Measurements from ENCODE around the gene MCTP2.
"Not testable (repeated sequence)": the region's sequence is repeated elsewhere in the genome, so short reads cannot be mapped to it uniquely, and the experiment has no call there.

The MCTP2 gene

GRCh38 chr15:94235041-94235440 is 3.7 kb downstream of the MCTP2 start:
- DNase-seq (ENCODE audit: low read depth): no peak

GRCh38 chr15:94235646-94236045 is 4.3 kb downstream of the MCTP2 start:
- no peak for DNase-seq (ENCODE audit: low read depth)

GRCh38 chr15:94236608-94237007 is 5.2 kb downstream of the MCTP2 start:
- DNase-seq (ENCODE audit: low read depth): no peak

DNA sequence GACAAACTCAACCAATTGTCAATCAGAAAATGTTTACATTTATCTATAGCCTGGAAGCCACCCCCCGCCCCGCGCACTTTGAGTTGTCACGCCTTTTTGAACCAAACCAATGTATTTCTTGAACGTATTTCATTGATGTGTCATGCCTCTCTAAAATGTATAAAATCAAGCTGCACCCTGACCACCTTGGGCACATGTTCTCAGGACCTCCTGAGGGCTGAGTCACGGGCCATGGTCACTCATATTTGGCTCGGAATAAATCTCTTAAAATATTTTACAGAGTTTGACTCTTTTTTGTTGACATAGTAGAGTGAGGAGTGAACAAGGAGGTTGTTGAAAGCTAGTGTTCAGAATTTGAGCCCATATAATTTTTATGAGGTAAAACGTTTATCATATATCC is 6.5 kb downstream of the MCTP2 start:
- DNase-seq (ENCODE audit: low read depth): no peak

- no peak for DNase-seq (ENCODE audit: low read depth)
These were observed 7.3 kb downstream of the MCTP2 start for GRCh38 chr15:94238539-94239118.

GRCh38 chr15:94239474-94239873 is 8.1 kb downstream of the MCTP2 start:
- no peak for DNase-seq (ENCODE audit: low read depth)

- DNase-seq (ENCODE audit: low read depth): no peak
These were observed 9.1 kb downstream of the MCTP2 start for GRCh38 chr15:94240480-94240879.

DNA sequence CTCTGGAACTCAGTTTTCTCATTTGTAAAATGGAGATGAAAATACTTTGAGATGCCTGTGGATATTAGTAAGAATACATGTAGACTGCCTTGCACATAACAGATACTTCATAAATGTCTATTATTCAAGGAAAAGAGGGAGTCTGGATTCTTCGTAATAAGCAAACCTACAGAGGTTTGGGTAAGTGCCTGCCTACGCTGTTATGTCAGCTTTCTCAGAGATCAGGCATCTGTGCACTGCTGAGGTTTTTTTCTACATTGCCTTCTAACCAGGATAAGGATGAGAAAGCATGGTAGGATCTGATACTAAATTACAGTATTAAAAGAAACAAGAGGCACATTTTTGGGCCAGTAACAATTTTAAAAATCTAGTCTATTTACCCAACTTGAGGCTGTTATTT is 10.9 kb downstream of the MCTP2 start:
- DNase-seq (ENCODE audit: low read depth): no peak

DNA sequence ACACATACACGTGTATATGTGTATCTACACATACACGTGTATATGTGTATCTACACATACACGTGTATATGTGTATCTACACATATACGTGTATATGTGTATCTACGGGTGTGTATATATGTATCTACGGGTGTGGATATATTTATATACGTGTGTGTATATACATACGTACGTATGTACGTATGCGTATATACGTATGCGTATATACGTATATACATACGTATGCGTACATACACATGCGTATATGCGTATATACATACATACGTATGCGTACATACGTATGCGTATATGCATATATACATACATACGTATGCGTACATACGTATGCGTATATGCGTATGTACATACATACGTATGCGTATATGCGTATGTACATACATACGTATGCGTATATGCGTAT is 11.6 kb downstream of the MCTP2 start:
- DNase-seq (ENCODE audit: low read depth): not testable (repeated sequence)

DNA sequence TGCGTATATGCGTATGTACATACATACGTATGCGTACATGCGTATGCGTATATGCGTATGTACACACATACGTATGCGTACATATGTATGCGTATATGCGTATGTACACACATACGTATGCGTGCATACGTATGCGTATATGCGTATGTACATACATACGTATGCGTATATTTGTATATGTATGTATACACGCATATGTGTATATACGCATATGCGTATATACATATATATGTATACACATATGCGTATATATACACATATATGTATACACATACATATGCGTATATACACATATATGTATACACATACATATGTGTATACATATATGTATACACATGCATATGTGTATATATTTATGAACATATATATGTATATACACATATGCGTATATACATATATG is 12.1 kb downstream of the MCTP2 start:
- DNase-seq (ENCODE audit: low read depth): no peak

DNA sequence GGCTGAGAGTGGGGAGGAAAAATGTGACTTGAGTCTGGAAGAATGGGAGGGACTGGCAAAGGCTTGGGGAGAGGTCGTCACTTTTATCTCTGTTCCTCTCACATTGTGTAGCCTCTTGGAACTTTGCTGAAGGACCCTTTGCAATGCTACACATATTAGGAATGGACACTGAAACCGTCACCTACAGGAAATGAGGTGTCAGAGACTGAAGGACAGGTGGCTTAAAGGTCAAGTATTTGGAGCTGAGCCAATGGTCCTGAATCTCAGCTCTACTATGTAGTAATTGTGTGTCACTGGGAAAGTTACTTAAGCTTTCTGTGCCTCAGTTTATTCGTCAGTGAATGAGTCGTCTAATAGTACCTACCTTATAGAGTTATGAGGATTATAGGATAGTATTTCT is 14.7 kb downstream of the MCTP2 start:
- DNase-seq (ENCODE audit: low read depth): no peak

DNA sequence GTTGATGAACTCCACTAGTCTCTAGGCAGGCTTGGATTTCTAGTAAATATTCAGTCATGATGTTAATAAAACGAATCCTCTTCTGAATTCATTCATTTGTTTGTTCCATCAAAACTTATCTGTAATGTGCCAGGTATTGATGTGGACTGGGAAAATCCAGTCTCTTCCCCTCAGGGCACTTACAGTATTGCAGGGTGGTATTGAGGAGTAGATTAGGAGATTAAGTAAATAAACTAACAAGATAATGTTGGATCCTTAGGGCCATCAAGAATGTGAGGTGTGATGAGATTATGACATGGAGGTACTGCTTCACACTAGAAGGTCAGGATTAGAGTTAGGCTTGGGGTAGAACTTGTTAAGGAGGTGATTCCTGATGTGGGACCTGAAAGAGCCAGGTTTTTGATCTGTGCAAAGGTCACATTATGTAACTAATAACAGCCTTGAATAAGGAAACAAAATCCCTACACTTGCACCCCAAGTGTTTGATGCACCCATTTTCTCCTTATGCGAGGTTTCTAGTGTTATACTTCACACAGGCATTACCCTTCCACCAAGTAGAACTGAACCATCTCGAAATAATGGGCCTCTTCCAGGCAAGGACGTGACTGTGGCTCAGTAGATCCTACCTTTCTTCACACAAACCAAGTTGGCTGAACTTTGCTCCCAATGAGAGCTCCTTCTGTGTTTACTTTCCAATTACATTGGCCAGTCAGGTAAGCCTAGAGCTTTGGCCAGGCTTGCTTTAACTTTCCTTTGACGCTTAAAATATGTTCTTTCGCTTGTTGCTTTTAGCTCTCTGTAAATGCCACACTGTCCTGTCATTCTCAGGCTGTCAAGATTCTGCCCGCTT is 16.7 kb downstream of the MCTP2 start:
- no peak for DNase-seq (ENCODE audit: low read depth)

DNA sequence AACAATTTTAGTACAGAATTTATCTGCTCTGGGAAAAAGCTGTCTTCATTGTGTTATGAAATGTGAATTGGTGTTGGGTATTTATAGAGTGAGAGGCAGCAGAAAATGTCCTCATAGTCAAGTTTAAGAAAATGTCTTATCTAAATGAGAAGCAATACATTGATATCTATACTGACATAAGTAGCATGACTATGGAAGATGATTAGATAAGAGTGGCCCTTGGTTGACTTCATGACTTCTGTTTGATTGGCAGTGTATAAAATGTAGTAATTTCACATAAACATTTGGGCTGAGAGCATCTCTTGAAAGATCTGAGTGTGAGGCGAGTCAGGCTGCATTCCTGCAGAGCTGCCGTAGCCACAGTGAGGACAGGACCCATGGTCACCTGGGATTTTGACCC is 19.4 kb downstream of the MCTP2 start:
- DNase-seq (ENCODE audit: low read depth): no peak

DNA sequence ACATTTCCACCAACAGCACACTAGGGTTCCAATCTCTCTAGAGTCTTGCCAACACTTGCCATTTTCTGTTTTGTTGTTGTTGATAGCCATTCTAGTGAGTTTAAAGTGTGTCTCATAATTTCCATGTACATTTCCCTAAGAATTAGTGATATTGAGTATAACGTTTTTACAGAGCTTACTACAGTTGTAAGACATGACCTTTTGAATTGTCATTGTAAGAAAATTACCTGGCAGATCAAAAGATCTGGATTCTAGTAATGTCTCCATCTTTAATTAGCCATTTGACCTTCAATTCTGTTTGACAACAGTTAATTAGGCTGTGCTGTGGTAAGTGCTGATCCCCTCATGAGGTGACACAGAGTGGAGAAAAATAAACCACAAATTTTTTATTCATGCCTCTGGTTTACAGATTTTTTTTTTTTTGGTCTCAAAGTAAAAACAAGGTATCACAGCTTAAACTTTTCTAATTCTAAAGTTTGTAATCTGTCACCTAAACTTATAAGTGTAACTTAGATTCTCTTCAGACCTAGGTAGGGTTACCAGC is 20.9 kb downstream of the MCTP2 start:
- DNase-seq (ENCODE audit: low read depth): no peak

GRCh38 chr15:94252906-94253491 is 21.6 kb downstream of the MCTP2 start:
- DNase-seq (ENCODE audit: low read depth): no peak

GRCh38 chr15:94253742-94254141 is 22.4 kb downstream of the MCTP2 start:
- DNase-seq (ENCODE audit: low read depth): no peak

- no peak for DNase-seq (ENCODE audit: low read depth)
These were observed 24.2 kb downstream of the MCTP2 start for GRCh38 chr15:94255540-94255939.

- no peak for DNase-seq (ENCODE audit: low read depth)
These were observed 25.1 kb downstream of the MCTP2 start for GRCh38 chr15:94256511-94256910.

DNA sequence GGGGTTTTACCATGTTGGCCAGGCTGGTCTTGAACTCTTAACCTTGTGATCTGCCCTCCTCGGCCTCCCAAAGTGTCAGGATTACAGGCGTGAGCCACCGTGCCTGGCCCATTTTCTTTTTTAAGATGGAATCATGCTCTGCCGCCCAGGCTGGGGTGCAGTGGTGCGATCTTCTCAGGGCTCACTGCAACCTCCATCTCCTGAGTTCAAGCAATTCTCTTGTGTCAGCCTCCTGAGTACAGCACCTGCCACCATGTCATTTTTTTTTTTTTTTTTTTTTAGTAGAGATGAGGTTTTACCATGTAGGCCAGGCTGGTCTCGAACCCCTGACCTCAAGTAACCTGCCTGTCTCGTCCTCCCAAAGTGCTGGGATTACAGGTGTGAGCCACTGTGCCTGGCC is 26.4 kb downstream of the MCTP2 start:
- not testable (repeated sequence) for DNase-seq (ENCODE audit: low read depth)

- no peak for DNase-seq (ENCODE audit: low read depth)
These were observed 26.9 kb downstream of the MCTP2 start for GRCh38 chr15:94258246-94258645.

- DNase-seq (ENCODE audit: low read depth): no peak
These were observed 27.9 kb downstream of the MCTP2 start for GRCh38 chr15:94259121-94259751.

GRCh38 chr15:94259863-94260262 is 28.5 kb downstream of the MCTP2 start:
- DNase-seq (ENCODE audit: low read depth): no peak

- no peak for DNase-seq (ENCODE audit: low read depth)
These were observed 30.8 kb downstream of the MCTP2 start for GRCh38 chr15:94262201-94262600.

Measured in GM04503 (cell line).